HG03439 (cell line): ENCODE data around the gene BCL2.

ENCODE experiments used
- ATAC-seq: cut with Tn5 transposase; IDR thresholded peaks from one replicate; pipeline ENCODE4 v1.9.1; 2021; ENCODE audit warnings: mild to moderate bottlenecking, moderate library complexity; ENCODE audit not compliant: unreplicated experiment

The BCL2 gene

DNA sequence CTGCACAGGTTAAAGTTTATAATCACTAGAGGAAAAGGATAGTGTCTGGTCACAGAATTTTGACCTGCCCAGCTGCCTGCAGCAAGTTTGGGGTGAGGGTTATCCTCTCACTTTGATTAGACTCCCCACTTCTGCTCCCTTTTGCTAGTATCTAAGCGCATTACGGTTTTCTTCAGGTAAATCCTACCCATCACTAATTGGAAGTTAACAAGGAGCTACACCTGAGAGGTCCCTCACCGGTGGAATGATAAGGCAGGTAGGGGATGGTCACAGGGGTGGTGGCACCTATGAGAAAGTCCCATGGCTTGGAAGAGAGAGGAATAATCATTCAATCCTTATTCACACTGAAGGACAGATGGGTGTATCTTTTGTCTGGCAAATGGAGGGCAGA lies 7.6 kb downstream of the BCL2 start:
- ATAC-seq: peak; percentile 5

- ATAC-seq: peak; percentile 64
These were observed 8.2 kb downstream of the BCL2 start for GRCh38 chr18:63311118-63312018.

DNA sequence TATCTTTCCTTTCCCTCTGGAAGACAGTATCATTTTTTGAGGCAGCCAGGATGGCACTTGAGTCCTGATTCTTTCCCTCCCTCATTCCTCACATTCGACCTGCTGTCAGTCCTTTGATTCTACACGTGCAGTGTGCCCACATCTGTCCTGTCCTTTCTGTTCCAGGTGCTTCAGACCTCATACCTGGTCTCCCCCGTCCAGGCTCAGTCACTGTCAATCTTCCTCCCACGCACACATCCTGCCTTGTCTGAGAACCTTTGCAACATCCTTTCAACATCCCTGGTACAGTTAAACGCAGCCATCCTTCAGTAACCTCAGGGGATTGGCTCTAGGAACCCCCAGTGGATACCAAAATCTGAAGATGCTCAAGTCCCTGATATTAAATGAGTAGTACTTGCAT lies 10.1 kb downstream of the BCL2 start:
- no peak for ATAC-seq

GRCh38 chr18:63307551-63308200 lies 11.9 kb downstream of the BCL2 start:
- no peak for ATAC-seq

DNA sequence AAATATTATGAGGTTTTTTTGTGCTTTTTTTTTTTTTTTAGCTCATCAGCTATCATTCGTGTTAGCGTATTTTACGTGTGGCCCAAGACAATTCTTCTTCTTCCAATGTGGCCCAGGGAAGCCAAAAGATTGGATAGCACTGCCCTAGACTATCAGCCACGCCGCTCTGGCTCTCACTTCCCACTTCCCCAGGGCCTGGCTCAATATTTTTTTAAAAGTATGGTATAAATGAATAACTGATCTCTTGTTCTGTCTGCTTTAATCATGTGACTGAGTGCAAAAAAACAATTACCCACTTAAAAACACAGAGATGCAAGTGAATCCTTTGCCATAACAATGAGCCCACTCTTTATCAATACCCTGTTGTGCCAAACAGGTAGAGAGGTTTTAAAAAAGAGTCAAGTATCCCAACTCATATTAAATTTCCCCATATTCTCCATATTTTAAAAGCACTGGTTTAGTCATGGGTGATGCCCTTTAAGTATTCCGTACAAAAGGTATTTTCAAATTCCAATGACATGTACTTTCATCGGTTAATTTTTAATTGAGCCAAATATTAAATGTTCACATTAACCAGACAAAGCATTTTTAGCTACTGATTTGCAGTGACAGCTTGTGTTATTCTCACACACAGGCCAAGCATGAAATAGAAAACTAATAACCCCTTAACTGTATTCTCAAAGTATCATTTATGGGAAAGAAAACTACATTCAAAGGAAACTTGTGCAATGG lies 12.6 kb downstream of the BCL2 start:
- ATAC-seq: no peak

- no peak for ATAC-seq
These were observed 13.3 kb downstream of the BCL2 start for GRCh38 chr18:63306249-63306648.

DNA sequence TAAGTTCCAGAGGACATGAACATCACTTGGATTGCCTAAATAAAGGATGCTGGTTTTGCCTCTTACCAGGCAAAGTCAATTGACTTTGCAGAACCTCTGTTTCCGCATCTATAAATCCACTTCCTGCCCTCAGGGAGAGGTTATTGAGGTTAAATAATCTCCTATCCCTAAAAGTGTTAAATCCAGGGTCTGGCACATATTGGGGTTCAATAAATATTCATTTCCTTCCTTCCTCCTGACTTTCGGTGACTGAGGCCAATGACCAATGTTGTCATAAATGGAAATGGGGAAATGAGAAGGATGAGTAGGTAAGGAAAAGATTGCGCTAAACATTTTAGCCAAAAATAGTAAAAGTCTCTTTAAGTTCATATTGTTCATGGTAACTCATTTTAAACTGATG lies 16.0 kb downstream of the BCL2 start:
- no peak for ATAC-seq

DNA sequence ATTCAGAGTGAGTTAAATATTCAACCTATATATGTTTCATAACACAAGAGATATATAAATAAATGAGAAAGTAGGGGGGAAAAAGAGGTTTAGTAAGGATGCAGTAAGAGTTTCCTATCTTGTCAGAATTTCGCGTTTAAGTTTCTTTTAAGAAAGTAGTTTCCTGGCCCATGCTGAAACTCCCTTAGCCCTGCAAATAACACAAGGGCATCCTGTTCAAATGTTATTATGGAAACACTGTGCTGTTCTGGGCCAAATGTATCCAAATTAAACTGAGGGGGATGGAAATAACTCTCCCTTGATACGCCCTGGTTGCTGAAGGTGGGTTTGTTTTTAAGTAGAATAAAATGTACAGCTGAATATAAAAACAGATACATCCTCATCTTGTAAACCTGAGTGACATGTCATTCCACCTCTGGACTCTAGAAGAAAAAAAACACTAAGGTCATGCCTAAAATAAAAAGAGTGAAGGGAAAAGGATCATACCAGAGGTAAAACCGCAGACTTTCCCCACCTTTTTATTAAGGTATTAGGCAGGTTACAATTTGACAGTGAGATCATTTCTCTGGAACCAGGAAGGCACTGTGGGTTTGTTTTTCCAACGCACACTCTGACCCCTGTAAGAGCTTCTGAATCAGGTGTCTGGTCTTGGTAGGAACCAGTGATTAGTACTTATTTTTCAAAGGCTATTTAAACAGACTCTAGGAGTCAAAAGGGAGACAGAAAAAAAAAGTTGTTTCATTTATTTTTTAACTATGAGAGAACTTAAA lies 16.7 kb downstream of the BCL2 start:
- ATAC-seq: no peak

- no peak for ATAC-seq
These were observed 17.3 kb downstream of the BCL2 start for GRCh38 chr18:63302220-63302619.

DNA sequence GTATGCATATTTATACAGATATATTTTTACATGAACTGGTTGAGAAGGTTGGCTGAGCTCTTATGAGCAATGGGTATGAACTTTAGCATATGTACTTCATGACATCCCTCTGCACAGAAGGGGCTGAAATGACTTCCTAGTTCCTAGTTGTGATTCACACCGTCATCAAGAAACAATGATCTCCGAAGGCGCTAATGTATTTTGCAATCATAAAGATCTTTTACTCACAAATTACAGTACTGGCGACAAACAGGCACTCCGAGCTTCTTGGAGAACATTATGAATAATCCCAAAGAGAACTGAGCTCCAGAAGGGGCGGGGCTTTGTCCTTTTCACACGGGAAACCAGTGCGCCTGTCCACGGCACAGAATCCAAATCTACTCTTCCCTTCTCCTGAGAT lies 18.1 kb downstream of the BCL2 start:
- ATAC-seq: no peak

DNA sequence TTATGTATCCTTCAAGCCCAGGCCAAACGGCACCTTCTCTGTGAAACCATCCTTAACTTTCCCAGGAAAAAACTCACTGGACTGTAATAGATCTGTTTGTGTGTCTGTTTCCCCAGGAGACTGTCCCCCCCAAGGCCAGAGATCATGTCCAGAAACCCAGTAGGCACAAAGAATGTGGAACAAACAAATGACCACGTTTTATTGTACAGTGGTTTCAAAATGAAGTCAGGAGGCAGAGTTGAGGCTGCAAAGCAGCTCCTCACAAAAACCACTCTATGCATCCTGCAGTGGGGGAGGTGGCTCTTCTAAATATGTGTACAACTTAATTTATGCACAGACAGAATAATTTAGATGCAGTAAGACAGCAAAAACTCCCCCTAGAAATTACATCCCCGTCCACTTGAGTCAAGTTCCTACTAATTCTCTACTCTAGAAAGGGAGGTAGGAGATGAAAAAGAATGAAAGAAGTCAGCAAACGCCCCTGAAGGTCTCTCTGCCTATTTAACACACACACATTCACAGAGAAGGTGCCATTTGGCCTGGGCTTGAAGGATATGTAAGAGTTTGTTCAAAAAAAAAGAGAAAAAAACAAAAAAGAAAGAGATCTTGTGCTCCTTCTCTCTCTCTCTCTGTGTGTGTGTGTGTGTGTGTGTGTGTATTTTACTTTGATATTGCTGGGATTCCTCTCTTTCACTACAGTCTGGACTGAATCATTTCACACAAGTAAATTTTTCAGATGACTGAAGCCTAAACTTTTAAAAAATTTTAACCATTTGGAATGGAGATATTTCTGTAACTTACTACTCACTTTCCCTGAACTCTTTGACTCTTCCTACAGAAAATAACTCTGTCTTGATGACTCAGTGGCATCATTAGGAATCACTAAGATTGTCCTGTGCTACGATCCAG lies 19.5 kb downstream of the BCL2 start:
- peak; percentile 43 for ATAC-seq

GRCh38 chr18:63298400-63299365 lies 20.9 kb downstream of the BCL2 start:
- ATAC-seq: no peak

- ATAC-seq: no peak
These were observed 21.7 kb downstream of the BCL2 start for GRCh38 chr18:63297687-63298399.

- no peak for ATAC-seq
These were observed 25.6 kb downstream of the BCL2 start for GRCh38 chr18:63293935-63294334.

DNA sequence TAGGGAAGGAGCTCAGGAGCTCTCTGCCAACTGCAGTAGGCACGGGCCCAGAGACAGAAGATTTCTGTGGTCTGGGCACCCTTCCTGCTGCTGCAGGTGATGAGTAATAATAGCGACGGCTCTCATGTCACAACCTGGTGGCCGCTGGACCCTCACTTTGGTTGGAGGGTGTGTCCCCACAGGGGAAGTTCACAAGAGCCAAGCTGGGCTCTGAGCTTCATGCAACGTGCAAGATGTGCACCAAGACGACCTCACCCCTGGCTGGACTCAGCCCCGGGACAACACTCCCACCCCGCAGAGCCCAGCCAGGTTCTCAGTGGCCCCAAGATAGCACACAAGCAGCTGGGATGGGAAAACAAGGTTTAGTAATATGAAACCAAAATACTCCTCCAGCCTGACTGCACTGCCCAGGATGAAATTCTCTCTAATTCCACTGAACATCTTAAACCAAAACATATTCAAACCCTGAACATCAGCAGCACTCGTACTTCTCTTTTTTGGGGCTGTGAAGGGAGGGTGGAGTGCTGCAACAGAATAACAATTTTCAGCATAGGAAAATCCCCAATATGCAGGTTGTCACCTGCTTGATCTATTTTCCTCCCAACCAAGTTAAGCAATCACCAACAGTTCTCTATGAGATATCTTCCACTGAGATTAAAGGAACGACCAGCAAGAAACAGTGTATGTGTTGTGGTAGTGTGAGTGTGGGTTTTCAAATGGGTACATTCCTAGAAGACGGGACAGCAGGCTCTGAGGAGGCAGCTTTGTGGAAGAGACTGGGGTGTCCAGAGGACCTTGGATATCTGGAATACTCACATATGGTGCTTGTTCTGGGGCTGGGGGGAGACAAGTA lies 26.5 kb downstream of the BCL2 start:
- ATAC-seq: peak; percentile 47

- ATAC-seq: no peak
These were observed 28.3 kb downstream of the BCL2 start for GRCh38 chr18:63291278-63291677.

- ATAC-seq: no peak
These were observed 28.8 kb downstream of the BCL2 start for GRCh38 chr18:63290821-63291200.
